K562 (cell line): ENCODE data around the gene GUCA2B. TPM values are rescaled to one million over a fixed set of nuclear protein-coding genes. Genes with fewer than 3 reads are reported as not detected.

Experiments used
- ATAC-seq: fragments of 200-7000 bp; cut with Tn5 transposase; 3 replicates; pipeline ENCODE4 v1.9.1; 2020; ENCODE audit warnings: moderate library complexity
- BruUV-seq: library from RNA; stranded (reverse); fragments of 400-500 nt; replicated peaks from 2 replicates; lab custom pipeline; 2021; lab: Mats Ljungman, UMichigan
- CTCF ChIA-PET: fragments of 300-600 bp; formaldehyde crosslinking; extraction: SDS; loops from one replicate; lab custom pipeline; 2021; ENCODE audit warnings: low intra/inter-chr PET ratio; lab: Yijun Ruan, JAX
- POLR2A ChIA-PET: fragments of 300-600, 350-650 bp; sonication (Branson Sonifier 250); formaldehyde crosslinking; extraction: SDS; loops from one replicate; lab custom pipeline; 2021; ENCODE audit warnings: antibody characterized with exemption, inconsistent platforms; lab: Yijun Ruan, JAX
- DNase-seq, 4 experiments: peaks; one replicate each; pipeline versions ENCODE4 v3.0.0 to v3.0.0-alpha.2; 2011 to 2018; ENCODE audit warnings: low spot score in 3 of 4, mixed read lengths in 3 of 4; ENCODE audit errors: extremely low read depth in 1 of 4
- FAIRE-seq: peaks from 2 replicates; lab custom pipeline; 2011; peaks lifted over from hg19 to GRCh38; lab: Jason Lieb, UNC
- H2AFZ ChIP-seq: 2 replicates; pipeline ENCODE4 v1.6.0; 2011; ENCODE audit warnings: low read depth, low read length, control low read depth, inconsistent platforms
- H3K27ac ChIP-seq: fragments of 200-600 bp; 3 replicates; pipeline ENCODE4 v1.8.0; 2011; ENCODE audit warnings: low read depth, mild to moderate bottlenecking, control low read depth, inconsistent platforms, low read length, moderate library complexity, mixed read lengths; ENCODE audit errors: extremely low read depth
- H3K27me3 ChIP-seq, 2 experiments: fragments of 300-600 bp in 1 of 2; 2 replicates in 1 of 2; 3 replicates in 1 of 2; pipeline versions ENCODE4 v1.6.0 to v1.8.0; 2011; ENCODE audit warnings: inconsistent platforms in 2 of 2, low read length in 2 of 2, mild to moderate bottlenecking in 1 of 2, mixed read lengths in 1 of 2, moderate library complexity in 1 of 2; ENCODE audit not compliant: control insufficient read depth in 2 of 2, insufficient read depth in 2 of 2
- H3K36me3 ChIP-seq: fragments of 300-600 bp; 3 replicates; pipeline ENCODE4 v1.8.0; 2011; ENCODE audit warnings: mild to moderate bottlenecking, low read length, inconsistent platforms; ENCODE audit not compliant: control insufficient read depth, insufficient read depth
- H3K4me1 ChIP-seq, 2 experiments: fragments of 200-600 bp in 1 of 2; replicated peaks in 1 of 2; 2 replicates in 1 of 2; 3 replicates in 1 of 2; pipeline versions ENCODE4 v1.5.1 to v1.8.0; 2011; ENCODE audit warnings: inconsistent platforms in 2 of 2, low read length in 2 of 2, mild to moderate bottlenecking in 1 of 2, mixed read lengths in 1 of 2, moderate library complexity in 1 of 2; ENCODE audit not compliant: control insufficient read depth in 2 of 2, insufficient read depth in 2 of 2
- H3K4me2 ChIP-seq: 2 replicates; pipeline ENCODE4 v1.6.1; 2011; ENCODE audit warnings: low read length, control low read depth, inconsistent platforms, mixed read lengths; ENCODE audit not compliant: insufficient read depth
- H3K4me3 ChIP-seq: fragments of 200-600 bp; sonication (generic), shearing (Covaris generic); 2 replicates; pipeline ENCODE4 v1.5.1; 2016; ENCODE audit warnings: control low read depth, inconsistent platforms
- H3K79me2 ChIP-seq: fragments of 200-600 bp; 3 replicates; pipeline ENCODE4 v1.8.0; 2011; ENCODE audit warnings: low read length, inconsistent platforms; ENCODE audit not compliant: control insufficient read depth, insufficient read depth
- H3K9ac ChIP-seq, 2 experiments: 2 replicates each; pipeline versions ENCODE4 v1.6.0 to v1.6.1; 2011; ENCODE audit warnings: low read depth in 2 of 2, low read length in 2 of 2, control low read depth in 1 of 2, inconsistent platforms in 1 of 2, mild to moderate bottlenecking in 1 of 2, mixed read lengths in 1 of 2; ENCODE audit not compliant: insufficient read depth in 1 of 2
- H3K9me1 ChIP-seq: one replicate; pipeline ENCODE4 v1.6.0; 2011; ENCODE audit warnings: inconsistent platforms, mild to moderate bottlenecking, low read length, moderate library complexity; ENCODE audit not compliant: control insufficient read depth, insufficient read depth
- H3K9me3 ChIP-seq: replicated peaks from 2 replicates; pipeline ENCODE4 v1.5.1; 2011; ENCODE audit warnings: low read depth, low read length, inconsistent platforms; ENCODE audit not compliant: control insufficient read depth, insufficient read depth
- H4K20me1 ChIP-seq: replicated peaks from 2 replicates; pipeline ENCODE4 v1.6.1; 2011; ENCODE audit warnings: low read length, inconsistent platforms, mixed read lengths; ENCODE audit not compliant: control insufficient read depth, insufficient read depth
- ARID3A ChIP-seq: IDR thresholded peaks from 2 replicates; pipeline ENCODE4 v1.6.1; 2012; ENCODE audit warnings: low read depth, low read length, improper control_type of control experiment, borderline replicate concordance
- EGR1 ChIP-seq: fragments of 450-650 bp; conservative IDR thresholded peaks from 2 replicates; pipeline ENCODE4 v1.6.1; 2017; ENCODE audit warnings: mild to moderate bottlenecking
- FIP1L1 ChIP-seq: fragments of 200-400 bp; formaldehyde crosslinking; IDR thresholded peaks from 2 replicates; pipeline ENCODE4 v1.6.1; 2018; ENCODE audit warnings: mild to moderate bottlenecking, low read depth, low read length; ENCODE audit not compliant: poor library complexity, severe bottlenecking
- NFIC ChIP-seq: fragments of 450-650 bp; IDR thresholded peaks from 2 replicates; pipeline ENCODE4 v1.6.1; 2017; ENCODE audit warnings: mild to moderate bottlenecking, inconsistent platforms
- RBM25 ChIP-seq: fragments of 200-400 bp; formaldehyde crosslinking; IDR thresholded peaks from 2 replicates; pipeline ENCODE4 v1.6.1; 2018; ENCODE audit warnings: low read length, low read depth, moderate library complexity; ENCODE audit not compliant: severe bottlenecking
- ZBTB33 ChIP-seq: sonication (generic); formaldehyde crosslinking; IDR thresholded peaks from 2 replicates; pipeline ENCODE4 v1.8.1; 2023; ENCODE audit warnings: mild to moderate bottlenecking, missing genetic modification reagents
- ZFP1 ChIP-seq: fragments of 450-650 bp; formaldehyde crosslinking; IDR thresholded peaks from 2 replicates; pipeline ENCODE4 v1.4.0; 2020; ENCODE audit warnings: mild to moderate bottlenecking, mixed read lengths
- ZNF589 ChIP-seq: fragments of 200-800 bp; sonication (Bioruptor generic); IDR thresholded peaks from 2 replicates; pipeline ENCODE4 v1.6.1; 2016; ENCODE audit warnings: low read depth, missing genetic modification characterization, missing compliant biosample characterization
- WGBS: fragments of 100-300 bp; shearing (Covaris generic); methylation state at CpG from one replicate; pipeline ENCODE4 v1.1.6; 2016; ENCODE audit warnings: low coverage, mixed read lengths; ENCODE audit not compliant: insufficient coverage; ENCODE audit errors: missing lambda C conversion rate; 5-methylcytosine and 5-hydroxymethylcytosine counted together
- in situ Hi-C: fragments of 300-500 bp; cut with MboI; formaldehyde crosslinking; loops from 4 replicates; pipeline ENCODE4 v1.15.0; 2018; ENCODE audit warnings: inconsistent platforms, mixed read lengths
- intact Hi-C: fragments of 100-400 bp; cut with micrococcal nuclease; formaldehyde crosslinking; loops from 2 replicates; pipeline ENCODE4 v1.14.2; 2022
- polyA plus RNA-seq, 8 experiments: library from polyadenylated mRNA; depleted of rRNA in 4 of 8; stranded (reverse) in 5 of 8; unstranded in 3 of 8; fragments of >200 nt; fragmentation: Nextera tagmentation in 2 of 8; fragmentation: Illumina TruSeq in 1 of 8; extraction: Ambion mirVana in 2 of 8; extraction: Trizol in 1 of 8; gene quantifications; 2 replicates each; pipeline versions ENCODE4 v1.2.1 to v1.2.3, GENCODE V29; 2011 to 2014; ENCODE audit warnings: inconsistent platforms in 1 of 8, missing spikeins in 1 of 8
- total RNA-seq, 7 experiments: library from RNA; depleted of rRNA in 6 of 7; stranded (reverse); fragments of >200 nt in 6 of 7; fragmentation: Illumina TruSeq in 2 of 7; extraction: Trizol in 2 of 7; gene quantifications; 2 replicates each; pipeline versions ENCODE4 v1.2.1 to v1.2.3, GENCODE V29; 2011 to 2021; ENCODE audit warnings: low replicate concordance in 1 of 7

The GUCA2B gene
- total and polyA plus RNA-seq, 9 of the 15 experiments (the other 6 are each of a cell fraction or from before 2014, with no cell fraction given): not detected

GRCh38 chr1:42158189-42158588, 5.0 kb downstream of the GUCA2B start:
- peaks cover 30 to 54% of the 10 kb centered on the region in 2 experiments; a peak in 4 of 5 replicates for H3K27me3 ChIP-seq
- no TSS peak for BruUV-seq
- ATAC-seq: no peak
- 0% methylated on average over 2 of the region's 2 CpGs for WGBS
- no peak overlapping the region for H3K4me3 ChIP-seq
- H3K27ac ChIP-seq: no peak overlapping the region
- no peak overlapping the region for H3K4me2 ChIP-seq
- in situ Hi-C loops: no loop called here
- H3K9ac ChIP-seq: no peak overlapping the region
- ChIA-PET POLR2A (interaction anchor here (0.6 kb wide), 1 partner anchor 664 kb away, joined by 5 read pairs; no protein-coding TSS in a partner anchor), CTCF (no interaction called here)
- intact Hi-C loops: no loop called here
- TF ChIP-seq ZNF589 (CRISPR knock-in tag) (no peak), ARID3A (no peak), NFIC (peak; percentile 58), FIP1L1 (no peak), RBM25 (no peak), ZBTB33 (CRISPR knock-in tag) (no peak), EGR1 (no peak), ZFP1 (CRISPR knock-in tag) (no peak)
- H3K9me1 ChIP-seq: no peaks in the 10 kb centered on the region
- no peak for FAIRE-seq
- peaks cover 0 to 5% of the 10 kb centered on the region in 2 experiments; a peak in 1 of 5 replicates for H3K4me1 ChIP-seq
- no peaks in the 10 kb centered on the region for H3K9me3 ChIP-seq
- H3K36me3 ChIP-seq: no peaks in the 10 kb centered on the region
- H4K20me1 ChIP-seq: no peaks in the 10 kb centered on the region; the same call in none of the 2 replicates
- no peaks in the 10 kb centered on the region for H3K79me2 ChIP-seq
- no peak overlapping the region for H2AFZ ChIP-seq
- no peak for DNase-seq
